H1 (cell line): ENCODE data around the gene CAMKMT. TPM values are rescaled to one million over a fixed set of nuclear protein-coding genes. Genes with fewer than 3 reads are reported as not detected.

ENCODE experiments used
- EZH2 ChIP-seq: fragments of 200-600 bp; sonication (generic); IDR thresholded peaks from 2 replicates; pipeline ENCODE4 v1.7.1; 2012; ENCODE audit warnings: low read depth, mild to moderate bottlenecking, moderate library complexity, low read length, inconsistent platforms; ENCODE audit not compliant: severe bottlenecking
- polyA plus RNA-seq, 7 experiments: library from polyadenylated mRNA; depleted of rRNA in 3 of 7; stranded (reverse) in 5 of 7; unstranded in 2 of 7; fragments of >200 nt in 5 of 7; fragments of 200-250 nt in 2 of 7; gene quantifications; 1 replicate in 5 of 7; 2 replicates in 1 of 7; 4 replicates in 1 of 7; pipeline versions ENCODE4 v1.2.1 to v1.2.3, GENCODE V29; 2011 to 2013; ENCODE audit warnings: missing spikeins in 2 of 7, mixed read lengths in 2 of 7
- total RNA-seq: library from RNA; stranded (reverse); fragmentation: NEBNext Ultra II Directional; extraction: Animal tissue kit (Norgen Biotek cat#: 25700); gene quantifications from 2 replicates; pipeline ENCODE4 v1.2.1, GENCODE V29; 2021

CAMKMT gene
- total and polyA plus RNA-seq, 2 of the 8 experiments (the other 6 are each of a cell fraction or from before 2014, with no cell fraction given), result 14.7 to 22.4 TPM

GRCh38 chr2:44352510-44352909 is 9.2 kb upstream of the CAMKMT start (continued):
- TF ChIP-seq EZH2, result no peak
